HS-5 (cell line): ENCODE measurements around the gene CADM1.

Experiments
- DNase-seq: peaks from one replicate; pipeline ENCODE4 v3.0.0-alpha.2; 2012; ENCODE audit warnings: low read depth

Gene CADM1

GRCh38 chr11:115317277-115318185, 186.7 kb downstream of the CADM1 start:
- no peak for DNase-seq

- DNase-seq = no peak
Measured at GRCh38 chr11:115316696-115317095, 187.5 kb downstream of the CADM1 start.

GRCh38 chr11:115314330-115314920, 189.8 kb downstream of the CADM1 start:
- DNase-seq = no peak

GRCh38 chr11:115313224-115313838, 190.9 kb downstream of the CADM1 start:
- DNase-seq = no peak

GRCh38 chr11:115311949-115312348, 192.3 kb downstream of the CADM1 start:
- no peak for DNase-seq

- no peak for DNase-seq
Measured at GRCh38 chr11:115306689-115307088, 197.5 kb downstream of the CADM1 start.

GRCh38 chr11:115304774-115305472, 199.3 kb downstream of the CADM1 start:
- no peak for DNase-seq

- DNase-seq = no peak
Measured at GRCh38 chr11:115303929-115304531, 200.2 kb downstream of the CADM1 start.

- no peak for DNase-seq
Measured at GRCh38 chr11:115302946-115303703, 201.1 kb downstream of the CADM1 start.

- no peak for DNase-seq
Measured at GRCh38 chr11:115300660-115301428, 203.4 kb downstream of the CADM1 start.

- DNase-seq = no peak
Measured at GRCh38 chr11:115298300-115299012, 205.8 kb downstream of the CADM1 start.

GRCh38 chr11:115297330-115297729, 206.9 kb downstream of the CADM1 start:
- DNase-seq = no peak

GRCh38 chr11:115291325-115291724, 212.9 kb downstream of the CADM1 start:
- DNase-seq = no peak

GRCh38 chr11:115290893-115291292, 213.3 kb downstream of the CADM1 start:
- no peak for DNase-seq

GRCh38 chr11:115290479-115290878, 213.7 kb downstream of the CADM1 start:
- no peak for DNase-seq

- no peak for DNase-seq
Measured at GRCh38 chr11:115287266-115287665, 216.9 kb downstream of the CADM1 start.

GRCh38 chr11:115286614-115287013, 217.6 kb downstream of the CADM1 start:
- no peak for DNase-seq

GRCh38 chr11:115284773-115285172, 219.4 kb downstream of the CADM1 start:
- DNase-seq = no peak

- DNase-seq = no peak
Measured at GRCh38 chr11:115282923-115283322, 221.3 kb downstream of the CADM1 start.

- DNase-seq = no peak
Measured at GRCh38 chr11:115280775-115281174, 223.4 kb downstream of the CADM1 start.
